GM18867 (cell line): ENCODE data around the gene RCSD1.

ENCODE experiments used
- ATAC-seq: cut with Tn5 transposase; IDR thresholded peaks from one replicate; pipeline ENCODE4 v1.9.1; 2021; ENCODE audit warnings: mild to moderate bottlenecking, moderate library complexity; ENCODE audit not compliant: unreplicated experiment

Gene RCSD1

GRCh38 chr1:167640051-167640450 lies 10.0 kb downstream of the RCSD1 start:
- ATAC-seq, result no peak

- no peak for ATAC-seq
Measured at GRCh38 chr1:167641786-167642500, 11.9 kb downstream of the RCSD1 start.

GRCh38 chr1:167642501-167642826 lies 12.4 kb downstream of the RCSD1 start:
- no peak for ATAC-seq

- no peak for ATAC-seq
Measured at GRCh38 chr1:167643441-167643840, 13.4 kb downstream of the RCSD1 start.

- ATAC-seq, result no peak
Measured at GRCh38 chr1:167644551-167644950, 14.5 kb downstream of the RCSD1 start.

- no peak for ATAC-seq
Measured at GRCh38 chr1:167645140-167645541, 15.1 kb downstream of the RCSD1 start.

- no peak for ATAC-seq
Measured at GRCh38 chr1:167645625-167646414, 15.8 kb downstream of the RCSD1 start.

- ATAC-seq, result no peak
Measured at GRCh38 chr1:167648252-167648849, 18.3 kb downstream of the RCSD1 start.

GRCh38 chr1:167648978-167649744 lies 19.1 kb downstream of the RCSD1 start:
- ATAC-seq, result no peak

- peak; percentile 44 for ATAC-seq
Measured at GRCh38 chr1:167650269-167651160, 20.5 kb downstream of the RCSD1 start.

- ATAC-seq, result peak; percentile 59
Measured at GRCh38 chr1:167651161-167651693, 21.2 kb downstream of the RCSD1 start.

- ATAC-seq, result no peak
Measured at GRCh38 chr1:167654975-167655575, 25.0 kb downstream of the RCSD1 start.

GRCh38 chr1:167656657-167657056 lies 26.6 kb downstream of the RCSD1 start:
- ATAC-seq, result no peak

- ATAC-seq, result no peak
Measured at GRCh38 chr1:167658574-167659328, 28.7 kb downstream of the RCSD1 start.

- ATAC-seq, result no peak
Measured at GRCh38 chr1:167659450-167659849, 29.4 kb downstream of the RCSD1 start.

- no peak for ATAC-seq
Measured at GRCh38 chr1:167659881-167660280, 29.8 kb downstream of the RCSD1 start.

- ATAC-seq, result no peak
Measured at GRCh38 chr1:167661527-167662426, 31.7 kb downstream of the RCSD1 start.
